ENCODE results near the gene TRAF2.

DNA sequence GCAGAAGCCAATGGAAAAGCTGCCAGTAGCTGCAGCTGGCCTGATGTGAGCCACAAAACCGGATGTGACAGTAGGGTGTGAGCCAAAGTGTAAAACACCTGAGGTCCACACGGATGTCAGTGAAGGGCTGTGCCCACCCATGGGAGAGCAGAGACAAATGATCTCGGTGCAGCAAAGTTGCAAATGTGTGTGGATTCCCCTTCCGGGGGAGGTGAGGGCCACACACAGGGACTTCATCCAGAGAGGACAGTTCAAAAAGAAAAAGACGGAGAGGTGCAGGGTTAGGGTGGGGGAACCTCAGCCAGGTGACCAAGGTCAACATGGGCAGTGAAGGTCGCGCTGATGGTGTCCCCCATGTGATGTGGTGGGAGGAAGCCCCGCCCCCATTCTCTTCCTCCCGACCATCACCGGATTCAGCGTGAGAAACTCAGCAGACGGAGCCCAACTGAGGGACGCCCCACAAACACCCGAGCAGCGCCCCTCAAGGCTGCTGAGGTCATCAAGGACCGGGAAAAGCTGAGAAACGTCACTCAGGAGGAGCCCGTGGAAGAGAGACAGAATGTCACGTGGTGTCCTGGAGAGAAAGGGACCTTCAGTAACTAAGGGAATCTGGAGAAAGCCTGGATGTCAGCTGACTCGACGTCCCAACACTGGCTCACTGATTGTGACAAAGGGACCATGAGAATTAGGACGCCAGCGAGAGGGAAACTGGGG lies 79.6 kb downstream of the TRAF2 start:
- TF ChIP-seq EZH2 (IDR thresholded peaks at IDR 0.05; ENCODE audit: borderline replicate concordance, low read depth, low read length, poor library complexity, severe bottlenecking) = no peak
- TF ChIP-seq, protein P1, sequence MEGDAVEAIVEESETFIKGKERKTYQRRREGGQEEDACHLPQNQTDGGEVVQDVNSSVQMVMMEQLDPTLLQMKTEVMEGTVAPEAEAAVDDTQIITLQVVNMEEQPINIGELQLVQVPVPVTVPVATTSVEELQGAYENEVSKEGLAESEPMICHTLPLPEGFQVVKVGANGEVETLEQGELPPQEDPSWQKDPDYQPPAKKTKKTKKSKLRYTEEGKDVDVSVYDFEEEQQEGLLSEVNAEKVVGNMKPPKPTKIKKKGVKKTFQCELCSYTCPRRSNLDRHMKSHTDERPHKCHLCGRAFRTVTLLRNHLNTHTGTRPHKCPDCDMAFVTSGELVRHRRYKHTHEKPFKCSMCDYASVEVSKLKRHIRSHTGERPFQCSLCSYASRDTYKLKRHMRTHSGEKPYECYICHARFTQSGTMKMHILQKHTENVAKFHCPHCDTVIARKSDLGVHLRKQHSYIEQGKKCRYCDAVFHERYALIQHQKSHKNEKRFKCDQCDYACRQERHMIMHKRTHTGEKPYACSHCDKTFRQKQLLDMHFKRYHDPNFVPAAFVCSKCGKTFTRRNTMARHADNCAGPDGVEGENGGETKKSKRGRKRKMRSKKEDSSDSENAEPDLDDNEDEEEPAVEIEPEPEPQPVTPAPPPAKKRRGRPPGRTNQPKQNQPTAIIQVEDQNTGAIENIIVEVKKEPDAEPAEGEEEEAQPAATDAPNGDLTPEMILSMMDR (conservative IDR thresholded peaks at IDR 0.05; ENCODE audit: low read depth, low read length) = no peak
